Measurements from ENCODE around the gene KRT31.

KRT31 gene

GRCh38 chr17:41396996-41397660 is at the start of gene KRT31:
TSS of gene KRT31 (minus strand) at chr17:41397608. CDS start at chr17:41397539, 69 bp downstream.
- no peak for DNase-seq (ENCODE audit: low spot score)
- no peak for TF ChIP-seq CTCF (IDR thresholded peaks at IDR 0.05; ENCODE audit: extremely low read depth, insufficient read depth, missing control alignments)
- in situ Hi-C loops (cut with MboI; ENCODE audit: low pct_unique_long_range_greater_than_20kb, low sequenced_read_pairs, unreplicated experiment): no loop called here

GRCh38 chr17:41446806-41447205 is 49.4 kb upstream of the KRT31 start:
- TF ChIP-seq CTCF (IDR thresholded peaks at IDR 0.05; ENCODE audit: extremely low read depth, insufficient read depth, missing control alignments): no peak
- in situ Hi-C loops (cut with MboI; ENCODE audit: low pct_unique_long_range_greater_than_20kb, low sequenced_read_pairs, unreplicated experiment): no loop called here
- DNase-seq (ENCODE audit: low spot score): no peak

- no peak for TF ChIP-seq CTCF (IDR thresholded peaks at IDR 0.05; ENCODE audit: extremely low read depth, insufficient read depth, missing control alignments)
- in situ Hi-C loops (cut with MboI; ENCODE audit: low pct_unique_long_range_greater_than_20kb, low sequenced_read_pairs, unreplicated experiment): no loop called here
- DNase-seq (ENCODE audit: low spot score): no peak
Measured at GRCh38 chr17:41444640-41445039, 47.2 kb upstream of the KRT31 start.

- TF ChIP-seq CTCF (IDR thresholded peaks at IDR 0.05; ENCODE audit: extremely low read depth, insufficient read depth, missing control alignments): no peak
- no peak for DNase-seq (ENCODE audit: low spot score)
- in situ Hi-C loops (cut with MboI; ENCODE audit: low pct_unique_long_range_greater_than_20kb, low sequenced_read_pairs, unreplicated experiment): no loop called here
Measured at GRCh38 chr17:41444186-41444585, 46.8 kb upstream of the KRT31 start.

- DNase-seq (ENCODE audit: low spot score): no peak
- in situ Hi-C loops (cut with MboI; ENCODE audit: low pct_unique_long_range_greater_than_20kb, low sequenced_read_pairs, unreplicated experiment): no loop called here
- TF ChIP-seq CTCF (IDR thresholded peaks at IDR 0.05; ENCODE audit: extremely low read depth, insufficient read depth, missing control alignments): no peak
Measured at GRCh38 chr17:41442739-41443138, 45.3 kb upstream of the KRT31 start.

- TF ChIP-seq CTCF (IDR thresholded peaks at IDR 0.05; ENCODE audit: extremely low read depth, insufficient read depth, missing control alignments): no peak
- in situ Hi-C loops (cut with MboI; ENCODE audit: low pct_unique_long_range_greater_than_20kb, low sequenced_read_pairs, unreplicated experiment): no loop called here
- no peak for DNase-seq (ENCODE audit: low spot score)
Measured at GRCh38 chr17:41440531-41441033, 43.2 kb upstream of the KRT31 start, which contains the start of gene KRT38. TSS of gene KRT38 (minus strand) at chr17:41440983. CDS start at chr17:41440921, 62 bp downstream.

All from GM13977 (cell line).